SW 1271 (cell line): Measurements from ENCODE around the gene PRRG3.
A peak's percentile ranks its signal among the peaks of the same experiment; 100 is the strongest.

Experiments used
- DNase-seq, 2 experiments: peaks; one replicate each; lab custom pipeline; 2025; lab: John Stamatoyannopoulos, UW

PRRG3 gene

DNA sequence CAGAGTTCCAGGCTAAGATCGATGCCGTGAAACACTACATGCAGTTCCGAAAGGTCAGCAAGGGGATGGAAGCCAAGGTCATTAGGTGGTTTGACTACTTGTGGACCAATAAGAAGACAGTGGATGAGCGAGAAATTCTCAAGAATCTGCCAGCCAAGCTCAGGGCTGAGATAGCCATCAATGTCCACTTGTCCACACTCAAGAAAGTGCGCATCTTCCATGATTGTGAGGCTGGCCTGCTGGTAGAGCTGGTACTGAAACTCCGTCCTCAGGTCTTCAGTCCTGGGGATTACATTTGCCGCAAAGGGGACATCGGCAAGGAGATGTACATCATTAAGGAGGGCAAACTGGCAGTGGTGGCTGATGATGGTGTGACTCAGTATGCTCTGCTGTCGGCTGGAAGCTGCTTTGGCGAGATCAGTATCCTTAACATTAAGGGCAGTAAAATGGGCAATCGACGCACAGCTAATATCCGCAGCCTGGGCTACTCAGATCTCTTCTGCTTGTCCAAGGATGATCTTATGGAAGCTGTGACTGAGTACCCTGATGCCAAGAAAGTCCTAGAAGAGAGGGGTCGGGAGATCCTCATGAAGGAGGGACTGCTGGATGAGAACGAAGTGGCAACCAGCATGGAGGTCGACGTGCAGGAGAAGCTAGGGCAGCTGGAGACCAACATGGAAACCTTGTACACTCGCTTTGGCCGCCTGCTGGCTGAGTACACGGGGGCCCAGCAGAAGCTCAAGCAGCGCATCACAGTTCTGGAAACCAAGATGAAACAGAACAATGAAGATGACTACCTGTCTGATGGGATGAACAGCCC is 48.6 kb downstream of the PRRG3 start:
- DNase-seq: no peak

- DNase-seq: no peak
Observed at GRCh38 chrX:151745651-151746050, 50.4 kb downstream of the PRRG3 start.

DNA sequence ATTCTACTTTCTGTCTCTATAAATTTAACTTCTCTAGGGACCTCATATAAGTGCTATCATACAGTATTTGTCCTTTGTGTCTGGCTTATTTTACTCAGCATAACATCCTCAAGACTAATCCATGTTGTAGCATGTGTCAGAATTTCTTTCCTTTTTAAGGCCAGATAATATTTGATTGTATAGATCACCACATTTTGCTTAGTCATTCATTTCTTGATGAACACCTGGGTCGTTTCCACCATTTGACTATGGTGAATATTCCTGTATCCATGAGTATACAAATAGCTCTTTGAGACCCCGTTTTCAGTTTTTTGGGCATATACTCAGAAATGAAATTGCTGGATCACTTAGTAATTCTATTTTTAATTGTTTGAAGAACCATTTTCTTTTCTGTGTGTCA is 51.2 kb downstream of the PRRG3 start:
- DNase-seq: no peak

- no peak for DNase-seq
Observed at GRCh38 chrX:151750511-151750910, 55.3 kb downstream of the PRRG3 start.

DNA sequence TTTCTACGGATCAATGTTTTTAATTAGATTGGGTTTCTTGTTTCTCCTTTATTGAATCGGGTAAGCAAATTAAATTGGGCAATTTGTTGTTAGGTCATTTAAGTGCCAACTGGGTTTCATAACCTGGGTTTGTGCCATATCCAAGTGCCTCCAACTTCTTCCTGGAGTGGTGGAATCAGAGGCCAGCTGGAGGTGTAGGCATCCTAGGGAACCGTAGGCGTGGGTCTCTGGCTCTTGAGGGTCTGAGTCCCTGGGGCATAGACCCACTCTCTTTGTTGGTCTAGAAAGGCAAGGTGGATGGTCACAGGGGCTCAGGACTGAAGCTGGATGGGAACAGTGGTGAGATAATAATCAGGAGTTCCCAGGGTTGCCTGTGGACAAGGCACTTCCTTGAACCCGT is 57.6 kb downstream of the PRRG3 start:
- DNase-seq: no peak

- peak in 1 of 2 experiments; percentile 26 for DNase-seq
Observed at GRCh38 chrX:151753313-151754046, 58.2 kb downstream of the PRRG3 start.

DNA sequence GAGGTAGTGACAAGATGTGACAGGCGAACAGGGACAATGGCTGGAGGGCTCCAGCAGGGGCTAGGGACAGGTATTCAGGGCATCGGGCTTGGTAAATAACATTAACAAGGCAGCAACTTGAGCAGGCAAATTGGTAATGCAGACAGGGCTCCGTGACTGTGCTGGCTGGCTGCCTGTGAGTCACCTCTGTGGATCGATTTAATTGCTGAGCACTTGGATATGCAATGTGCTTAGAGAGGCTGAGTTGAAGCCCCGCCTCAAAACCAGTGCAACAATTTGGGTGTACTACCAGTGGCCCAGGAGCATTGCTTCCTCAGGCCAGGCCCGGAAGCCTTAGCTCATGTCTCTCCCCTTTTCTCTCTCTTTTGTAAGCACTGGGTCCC is 58.8 kb downstream of the PRRG3 start:
- DNase-seq: no peak

- DNase-seq: no peak
Observed at GRCh38 chrX:151754641-151755215, 59.5 kb downstream of the PRRG3 start.
